Natural killer cell (primary cell): ENCODE measurements around the gene DNAJC15. TPM values are rescaled to one million over a fixed set of nuclear protein-coding genes. Genes with fewer than 3 reads are reported as not detected.
"Not testable (repeated sequence)": the region's sequence is repeated elsewhere in the genome, so short reads cannot be mapped to it uniquely, and the experiment has no call there.

ENCODE experiments used
- ATAC-seq, 3 donors: fragments of 150-1000 bp in 2 of 3; fragments of 200-7000 bp in 1 of 3; cut with Tn5 transposase; 1 replicate in 1 of 3; 2 replicates in 2 of 3; pipeline ENCODE4 v1.10.0; 2021; ENCODE audit warnings: mild to moderate bottlenecking in 2 of 3, moderate library complexity in 2 of 3
- DNase-seq, 2 donors: peaks; one replicate each; pipeline versions ENCODE4 v3.0.0 to v3.0.0-alpha.2; 2013 to 2021; ENCODE audit warnings: mixed read lengths in 1 of 2
- H3K27ac ChIP-seq: one replicate; pipeline ENCODE4 v1.5.1; 2013; ENCODE audit warnings: mild to moderate bottlenecking, low read length
- H3K27me3 ChIP-seq: one replicate; pipeline ENCODE4 v1.6.1; 2013; ENCODE audit warnings: low read length; ENCODE audit not compliant: control insufficient read depth, insufficient read depth
- H3K36me3 ChIP-seq: one replicate; pipeline ENCODE4 v1.6.1; 2013; ENCODE audit warnings: low read length; ENCODE audit not compliant: control insufficient read depth, insufficient read depth
- H3K4me1 ChIP-seq: one replicate; pipeline ENCODE4 v1.6.1; 2013; ENCODE audit warnings: low read length; ENCODE audit not compliant: control insufficient read depth, insufficient read depth
- H3K4me3 ChIP-seq: one replicate; pipeline ENCODE4 v1.5.1; 2013; ENCODE audit warnings: low read length
- H3K9me3 ChIP-seq: one replicate; pipeline ENCODE4 v1.6.1; 2013; ENCODE audit warnings: low read length; ENCODE audit not compliant: control insufficient read depth, insufficient read depth
- H3K27ac Mint-ChIP-seq, 2 donors: one replicate each; pipeline ENCODE4 v1.8.0; 2022; ENCODE audit warnings: mild to moderate bottlenecking in 2 of 2, mixed read lengths in 2 of 2, moderate library complexity in 1 of 2
- H3K27me3 Mint-ChIP-seq, 2 donors: one replicate each; pipeline ENCODE4 v1.8.0; 2022; ENCODE audit warnings: low read depth in 2 of 2, mixed read lengths in 2 of 2
- H3K36me3 Mint-ChIP-seq: one replicate; pipeline ENCODE4 v1.8.0; 2022; ENCODE audit warnings: mixed read lengths
- H3K4me1 Mint-ChIP-seq, 2 donors: one replicate each; pipeline ENCODE4 v1.8.0; 2022; ENCODE audit warnings: mixed read lengths in 2 of 2
- H3K4me3 Mint-ChIP-seq: one replicate; pipeline ENCODE4 v1.8.0; 2022; ENCODE audit warnings: mild to moderate bottlenecking, moderate library complexity, mixed read lengths
- H3K9me3 Mint-ChIP-seq, 2 donors: one replicate each; pipeline ENCODE4 v1.8.0; 2022; ENCODE audit warnings: mixed read lengths in 2 of 2
- CTCF ChIP-seq: fragments of 200-600 bp; IDR thresholded peaks from one replicate; pipeline ENCODE4 v1.8.0; 2022; ENCODE audit warnings: antibody characterized with exemption
- WGBS: methylation state at CpG from one replicate; pipeline ENCODE4 v1.1.7; 2013; ENCODE audit warnings: missing lambda C conversion rate; ENCODE audit not compliant: insufficient coverage; 5-methylcytosine and 5-hydroxymethylcytosine counted together
- intact Hi-C: fragments of 100-400 bp; cut with micrococcal nuclease; formaldehyde crosslinking; loops from one replicate; pipeline ENCODE4 v1.14.2; 2022
- total RNA-seq, 4 donors: library from RNA; stranded (reverse); fragments of 120-200 nt in 1 of 4; gene quantifications; one replicate each; pipeline versions ENCODE4 v1.2.3 to v1.2.4, GENCODE V29; 2013 to 2022

Gene DNAJC15
- total RNA-seq, 3 donors from 2014 or later (not counting 1 experiment from before 2014, with no cell fraction given), result 7.7 to 10.0 (median 8.3) TPM

- Mint-ChIP-seq H3K9me3 (no peaks in the 10 kb centered on the region), H3K27ac (no peak overlapping the region), H3K36me3 (no peaks in the 10 kb centered on the region), H3K4me1 (peaks cover 26 to 40% of the 10 kb centered on the region in 2 donors), H3K4me3 (no peak overlapping the region), H3K27me3 (no peaks in the 10 kb centered on the region)
- intact Hi-C loops, result no loop called here
- no peak for TF ChIP-seq CTCF
- Histone ChIP-seq H3K27ac (no peak overlapping the region), H3K4me1 (peaks cover 7% of the 10 kb centered on the region), H3K4me3 (no peak overlapping the region), H3K36me3 (no peaks in the 10 kb centered on the region), H3K9me3 (no peaks in the 10 kb centered on the region), H3K27me3 (no peaks in the 10 kb centered on the region)
- ATAC-seq, result no peak
- WGBS, result 93% methylated on average over 8 of the region's 8 CpGs
- DNase-seq, result no peak
Observed at GRCh38 chr13:42985312-42986175, 37.8 kb upstream of the DNAJC15 start.

GRCh38 chr13:42986176-42986574 lies 37.2 kb upstream of the DNAJC15 start:
- intact Hi-C loops, result no loop called here

GRCh38 chr13:42990291-42991232 lies 32.8 kb upstream of the DNAJC15 start:
- Histone ChIP-seq H3K4me1 (peaks cover 23% of the 10 kb centered on the region), H3K36me3 (no peaks in the 10 kb centered on the region), H3K4me3 (no peak overlapping the region), H3K9me3 (no peaks in the 10 kb centered on the region), H3K27me3 (no peaks in the 10 kb centered on the region), H3K27ac (peak overlapping the region; percentile 38)
- Mint-ChIP-seq H3K4me1 (peaks cover 37 to 38% of the 10 kb centered on the region in 2 donors), H3K27ac (peak overlapping the region; percentile 98 to 99), H3K36me3 (no peaks in the 10 kb centered on the region), H3K4me3 (peak overlapping the region; percentile 95), H3K27me3 (no peaks in the 10 kb centered on the region), H3K9me3 (no peaks in the 10 kb centered on the region)
- intact Hi-C loops, result loop anchor here (2.0 to 10.0 kb wide), 2 partner anchors 32 to 1584 kb away; partner anchors contain the start of genes DNAJC15 and TSC22D1
- ATAC-seq (peak; percentile 19 to 45 (median 20)), DNase-seq (peak in 1 of 2 donors; percentile 64)
- 65% methylated on average over 8 of the region's 10 CpGs for WGBS
- no peak for TF ChIP-seq CTCF

More at GRCh38 chr13:42986176-42986574, 37.2 kb upstream of the DNAJC15 start:
- Mint-ChIP-seq H3K27me3 (no peaks in the 10 kb centered on the region), H3K9me3 (no peaks in the 10 kb centered on the region), H3K36me3 (no peaks in the 10 kb centered on the region), H3K4me3 (no peak overlapping the region), H3K4me1 (peaks cover 32 to 43% of the 10 kb centered on the region in 2 donors), H3K27ac (no peak overlapping the region)
- no peak overlapping the region for H3K4me3 ChIP-seq
- H3K4me1 ChIP-seq, result peaks cover 10% of the 10 kb centered on the region
- no peaks in the 10 kb centered on the region for H3K27me3 ChIP-seq
- DNase-seq (no peak), ATAC-seq (no peak)
- H3K36me3 ChIP-seq, result no peaks in the 10 kb centered on the region
- no peak overlapping the region for H3K27ac ChIP-seq
- 94% methylated on average over 5 of the region's 7 CpGs for WGBS
- no peak for TF ChIP-seq CTCF
- H3K9me3 ChIP-seq, result no peaks in the 10 kb centered on the region

- H3K27me3 Mint-ChIP-seq, H3K27me3 ChIP-seq, DNase-seq, H3K9me3 Mint-ChIP-seq, ATAC-seq, H3K36me3 Mint-ChIP-seq, H3K36me3 ChIP-seq, H3K9me3 ChIP-seq: not testable (repeated sequence)
- WGBS, result 70% methylated on average over 15 of the region's 15 CpGs
- peaks cover 33 to 34% of the 10 kb centered on the region in 2 donors for H3K4me1 Mint-ChIP-seq
- intact Hi-C loops, result loop anchor here (2.0 to 10.0 kb wide), 2 partner anchors 31 to 1583 kb away; partner anchors contain the start of genes DNAJC15 and TSC22D1
- Histone ChIP-seq H3K27ac (peak overlapping the region; percentile 98), H3K4me3 (peak overlapping the region; percentile 92), H3K4me1 (peaks cover 23% of the 10 kb centered on the region)
- H3K4me3 Mint-ChIP-seq, result peak overlapping the region; percentile 95
- peak overlapping the region; percentile 98 to 99 for H3K27ac Mint-ChIP-seq
Observed at GRCh38 chr13:42991233-42991897, 32.0 kb upstream of the DNAJC15 start.
